IMR-90 (cell line): ENCODE results near the gene COMMD1.

Experiments
- MAFK ChIP-seq: IDR thresholded peaks from 2 replicates; pipeline ENCODE4 v1.6.1; 2012; ENCODE audit warnings: low read depth, low read length, improper control_type of control experiment
- MAZ ChIP-seq: IDR thresholded peaks from 2 replicates; pipeline ENCODE4 v1.6.1; 2012; ENCODE audit warnings: low read depth, mild to moderate bottlenecking, low read length, improper control_type of control experiment, moderate library complexity, borderline replicate concordance
- MXI1 ChIP-seq: IDR thresholded peaks from 2 replicates; pipeline ENCODE4 v1.6.1; 2012; ENCODE audit warnings: low read depth, mild to moderate bottlenecking, low read length, moderate library complexity, borderline replicate concordance
- POLR2A ChIP-seq: IDR thresholded peaks from 2 replicates; pipeline ENCODE4 v1.6.1; 2012; ENCODE audit warnings: mild to moderate bottlenecking, low read depth, low read length
- RAD21 ChIP-seq: IDR thresholded peaks from 2 replicates; pipeline ENCODE4 v1.6.1; 2012; ENCODE audit warnings: low read length, improper control_type of control experiment
- RFX5 ChIP-seq: IDR thresholded peaks from 2 replicates; pipeline ENCODE4 v1.8.0; 2012; ENCODE audit warnings: low read depth, mild to moderate bottlenecking, low read length, moderate library complexity
- SMC3 ChIP-seq: fragments of 150-350 bp; IDR thresholded peaks from 2 replicates; pipeline ENCODE4 v1.6.1; 2016; ENCODE audit warnings: low read depth, mild to moderate bottlenecking, antibody characterized with exemption, low read length, moderate library complexity
- TF ChIP-seq, protein P1 (sequence below): fragments of 150-350 bp; IDR thresholded peaks from 2 replicates; pipeline ENCODE4 v1.6.1; 2017; ENCODE audit warnings: mild to moderate bottlenecking, antibody characterized with exemption, low read length, low read depth
- TF ChIP-seq, protein P2 (sequence below): conservative IDR thresholded peaks from 2 replicates; pipeline ENCODE4 v1.5.1; 2012; ENCODE audit warnings: mild to moderate bottlenecking, low read depth, low read length, improper control_type of control experiment
- TF ChIP-seq, protein P3 (sequence below): fragments of 150-350 bp; IDR thresholded peaks from 2 replicates; pipeline ENCODE4 v1.6.1; 2016; ENCODE audit warnings: low read depth, mild to moderate bottlenecking, low read length, moderate library complexity, borderline replicate concordance

GRCh38 chr2:62151306-62151638 lies 245.8 kb downstream of the COMMD1 start:
- TF ChIP-seq, protein P1, sequence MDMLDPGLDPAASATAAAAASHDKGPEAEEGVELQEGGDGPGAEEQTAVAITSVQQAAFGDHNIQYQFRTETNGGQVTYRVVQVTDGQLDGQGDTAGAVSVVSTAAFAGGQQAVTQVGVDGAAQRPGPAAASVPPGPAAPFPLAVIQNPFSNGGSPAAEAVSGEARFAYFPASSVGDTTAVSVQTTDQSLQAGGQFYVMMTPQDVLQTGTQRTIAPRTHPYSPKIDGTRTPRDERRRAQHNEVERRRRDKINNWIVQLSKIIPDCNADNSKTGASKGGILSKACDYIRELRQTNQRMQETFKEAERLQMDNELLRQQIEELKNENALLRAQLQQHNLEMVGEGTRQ = no peak
- TF ChIP-seq MAZ (no peak), RFX5 (no peak), RAD21 (no peak), MAFK (no peak), POLR2A (no peak), SMC3 (no peak), MXI1 (no peak)
- TF ChIP-seq, protein P2, sequence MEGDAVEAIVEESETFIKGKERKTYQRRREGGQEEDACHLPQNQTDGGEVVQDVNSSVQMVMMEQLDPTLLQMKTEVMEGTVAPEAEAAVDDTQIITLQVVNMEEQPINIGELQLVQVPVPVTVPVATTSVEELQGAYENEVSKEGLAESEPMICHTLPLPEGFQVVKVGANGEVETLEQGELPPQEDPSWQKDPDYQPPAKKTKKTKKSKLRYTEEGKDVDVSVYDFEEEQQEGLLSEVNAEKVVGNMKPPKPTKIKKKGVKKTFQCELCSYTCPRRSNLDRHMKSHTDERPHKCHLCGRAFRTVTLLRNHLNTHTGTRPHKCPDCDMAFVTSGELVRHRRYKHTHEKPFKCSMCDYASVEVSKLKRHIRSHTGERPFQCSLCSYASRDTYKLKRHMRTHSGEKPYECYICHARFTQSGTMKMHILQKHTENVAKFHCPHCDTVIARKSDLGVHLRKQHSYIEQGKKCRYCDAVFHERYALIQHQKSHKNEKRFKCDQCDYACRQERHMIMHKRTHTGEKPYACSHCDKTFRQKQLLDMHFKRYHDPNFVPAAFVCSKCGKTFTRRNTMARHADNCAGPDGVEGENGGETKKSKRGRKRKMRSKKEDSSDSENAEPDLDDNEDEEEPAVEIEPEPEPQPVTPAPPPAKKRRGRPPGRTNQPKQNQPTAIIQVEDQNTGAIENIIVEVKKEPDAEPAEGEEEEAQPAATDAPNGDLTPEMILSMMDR = no peak
- TF ChIP-seq, protein P3, sequence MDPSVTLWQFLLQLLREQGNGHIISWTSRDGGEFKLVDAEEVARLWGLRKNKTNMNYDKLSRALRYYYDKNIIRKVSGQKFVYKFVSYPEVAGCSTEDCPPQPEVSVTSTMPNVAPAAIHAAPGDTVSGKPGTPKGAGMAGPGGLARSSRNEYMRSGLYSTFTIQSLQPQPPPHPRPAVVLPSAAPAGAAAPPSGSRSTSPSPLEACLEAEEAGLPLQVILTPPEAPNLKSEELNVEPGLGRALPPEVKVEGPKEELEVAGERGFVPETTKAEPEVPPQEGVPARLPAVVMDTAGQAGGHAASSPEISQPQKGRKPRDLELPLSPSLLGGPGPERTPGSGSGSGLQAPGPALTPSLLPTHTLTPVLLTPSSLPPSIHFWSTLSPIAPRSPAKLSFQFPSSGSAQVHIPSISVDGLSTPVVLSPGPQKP = no peak
